Kasumi-1 (cell line): ENCODE results near the gene GOLT1B.
A peak's percentile ranks its signal among the peaks of the same experiment; 100 is the strongest.
"Not testable (repeated sequence)": the region's sequence is repeated elsewhere in the genome, so short reads cannot be mapped to it uniquely, and the experiment has no call there.

ENCODE experiments used
- DNase-seq, 2 experiments: peaks; one replicate each; lab custom pipeline; 2025; lab: John Stamatoyannopoulos, UW

The GOLT1B gene, protein sequence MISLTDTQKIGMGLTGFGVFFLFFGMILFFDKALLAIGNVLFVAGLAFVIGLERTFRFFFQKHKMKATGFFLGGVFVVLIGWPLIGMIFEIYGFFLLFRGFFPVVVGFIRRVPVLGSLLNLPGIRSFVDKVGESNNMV

GRCh38 chr12:21501258-21502163 lies at the start of gene GOLT1B, which contains the start of gene RECQL:
TSS of gene GOLT1B (plus strand) at chr12:21501789. CDS start at chr12:21501924, 135 bp downstream.
TSS of gene RECQL (minus strand) at chr12:21501635. CDS start at chr12:21499570, 2,065 bp downstream.
- DNase-seq, result peak; percentile 99

DNA sequence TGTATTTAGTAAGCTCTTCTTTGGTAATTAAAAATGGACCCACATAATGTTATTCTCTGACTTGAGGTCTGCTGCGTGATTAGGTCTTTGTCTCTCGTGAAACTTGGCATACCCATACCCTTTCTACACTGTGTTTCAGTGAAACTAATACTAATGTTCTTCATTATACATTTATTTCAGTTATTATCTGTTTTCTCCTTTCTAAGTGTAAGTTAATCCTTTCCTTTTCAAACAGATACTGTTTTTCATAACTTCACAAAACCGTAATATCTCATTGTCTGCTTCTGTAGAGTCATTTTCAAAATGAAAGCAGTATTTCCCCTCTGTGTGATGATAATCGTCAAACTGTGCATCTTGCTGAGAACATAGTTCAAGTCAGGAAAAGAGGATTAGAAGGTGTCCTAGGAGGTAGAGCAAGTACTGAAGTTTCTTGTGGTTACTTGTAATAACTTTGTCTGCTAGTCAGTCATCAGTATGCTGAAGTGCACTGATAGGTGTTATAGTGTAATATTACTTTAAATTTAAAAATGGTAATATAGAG lies 48.2 kb upstream of the GOLT1B start:
- no peak for DNase-seq

- peak; percentile 42 to 47 for DNase-seq
Observed at GRCh38 chr12:21456291-21456780, 45.3 kb upstream of the GOLT1B start.

DNA sequence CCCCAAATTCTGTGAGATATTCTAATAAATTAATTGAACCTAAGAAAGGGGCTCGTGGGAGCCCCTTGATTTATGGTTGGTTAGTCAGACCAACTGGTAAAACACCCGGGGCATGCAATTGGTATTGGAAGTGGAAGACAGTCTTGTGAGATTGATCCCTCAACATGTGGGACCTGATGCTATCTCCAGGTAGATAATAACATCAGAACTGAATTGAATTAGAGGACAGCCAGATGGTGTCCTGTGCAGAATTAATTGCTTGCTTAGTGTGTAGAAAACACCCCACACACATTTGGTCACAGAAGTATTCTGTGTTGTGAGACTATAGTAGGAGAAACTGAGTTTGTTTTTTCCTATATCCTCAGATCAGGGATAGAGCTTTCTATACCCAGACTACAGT lies 42.1 kb upstream of the GOLT1B start:
- DNase-seq, result no peak

DNA sequence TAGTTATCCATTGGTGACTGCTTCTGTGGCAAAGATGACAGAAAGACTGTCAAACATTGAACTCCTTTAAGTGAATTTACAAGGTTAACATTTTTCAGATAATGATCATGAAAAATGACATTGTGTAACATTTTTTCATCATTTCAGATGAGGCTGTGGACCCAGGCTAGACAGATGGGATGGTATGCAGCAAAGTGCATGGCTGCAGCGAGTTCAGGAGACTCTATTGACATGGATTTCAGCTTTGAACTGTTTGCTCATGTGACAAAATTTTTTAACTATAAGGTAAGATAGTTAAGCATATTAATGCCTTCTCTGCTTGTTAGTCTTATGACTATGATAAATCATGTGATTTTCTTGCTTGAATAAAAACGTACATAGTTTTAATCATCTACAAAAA lies 34.3 kb upstream of the GOLT1B start:
- not testable (repeated sequence) for DNase-seq

DNA sequence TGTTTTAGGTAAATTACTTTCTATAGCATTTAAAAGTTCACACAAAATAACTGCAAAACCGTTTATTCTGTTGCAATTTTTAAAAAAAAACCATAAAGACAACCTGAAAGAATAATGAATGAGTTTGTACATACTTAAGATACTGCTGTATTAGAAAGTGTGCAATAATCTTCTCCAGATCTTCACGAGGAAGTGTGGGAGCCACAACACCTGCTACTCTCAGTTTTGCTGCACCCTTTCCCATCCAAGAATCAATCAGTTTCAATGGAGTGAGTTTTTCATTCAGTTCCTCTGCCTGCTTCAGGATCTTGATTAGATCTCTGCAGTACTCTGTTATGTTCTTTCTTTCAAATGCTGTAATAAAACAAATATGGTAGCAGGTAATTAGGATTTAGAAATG lies 30.3 kb upstream of the GOLT1B start:
- DNase-seq, result no peak

GRCh38 chr12:21472197-21472823 lies 29.3 kb upstream of the GOLT1B start:
- no peak for DNase-seq

DNA sequence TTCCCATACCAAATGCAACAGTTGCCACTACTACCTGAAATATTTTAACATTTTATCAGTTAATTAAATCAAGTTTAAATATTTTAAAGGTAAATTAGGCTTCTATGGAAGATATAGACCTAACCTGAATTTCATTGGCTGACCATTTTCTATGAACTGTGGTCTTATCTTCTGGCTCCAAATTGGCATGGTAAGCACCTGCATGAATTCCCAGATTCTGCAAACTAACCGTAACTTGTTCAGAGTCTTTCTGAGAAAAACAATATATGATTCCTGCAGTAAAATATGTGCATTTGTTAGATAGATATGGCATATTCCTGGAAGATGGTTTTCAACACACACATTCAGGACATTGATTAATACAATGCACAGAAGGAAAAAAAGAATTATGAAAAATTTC lies 26.0 kb upstream of the GOLT1B start:
- DNase-seq, result no peak

GRCh38 chr12:21476949-21477348 lies 24.6 kb upstream of the GOLT1B start:
- DNase-seq, result no peak

DNA sequence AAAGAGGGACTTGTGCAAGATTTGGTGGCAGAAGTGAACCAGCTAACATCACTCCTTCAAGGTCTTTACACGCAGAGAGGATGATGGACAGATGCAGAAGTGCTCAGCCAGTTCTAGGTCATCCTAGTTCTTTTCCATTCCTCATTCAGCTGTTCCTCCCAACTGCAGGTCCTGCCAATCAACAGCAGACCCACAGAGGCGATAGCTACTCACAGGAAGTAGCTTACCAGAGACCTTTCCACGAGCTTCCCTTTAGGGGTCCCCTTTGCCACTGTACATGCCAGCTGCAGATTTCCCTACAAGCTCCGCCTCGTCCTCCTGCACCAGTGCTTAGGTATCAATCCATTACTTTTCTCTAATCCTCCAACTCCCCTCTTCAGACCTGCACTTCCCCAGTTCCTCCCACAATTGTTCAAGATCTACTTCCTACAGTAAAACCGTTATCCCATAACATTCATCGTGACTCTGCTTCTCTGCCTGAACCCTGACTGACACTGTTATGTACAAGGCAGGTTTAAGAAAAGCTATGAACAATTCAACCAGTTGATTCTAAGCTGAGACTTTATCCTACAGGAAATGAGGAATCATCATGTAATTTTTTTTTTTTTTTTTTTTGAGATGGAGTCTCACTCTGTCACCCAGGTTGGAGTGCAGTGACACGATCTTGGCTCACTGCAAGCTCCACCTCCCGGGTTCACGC lies 22.7 kb upstream of the GOLT1B start:
- DNase-seq, result peak; percentile 59 to 73

DNA sequence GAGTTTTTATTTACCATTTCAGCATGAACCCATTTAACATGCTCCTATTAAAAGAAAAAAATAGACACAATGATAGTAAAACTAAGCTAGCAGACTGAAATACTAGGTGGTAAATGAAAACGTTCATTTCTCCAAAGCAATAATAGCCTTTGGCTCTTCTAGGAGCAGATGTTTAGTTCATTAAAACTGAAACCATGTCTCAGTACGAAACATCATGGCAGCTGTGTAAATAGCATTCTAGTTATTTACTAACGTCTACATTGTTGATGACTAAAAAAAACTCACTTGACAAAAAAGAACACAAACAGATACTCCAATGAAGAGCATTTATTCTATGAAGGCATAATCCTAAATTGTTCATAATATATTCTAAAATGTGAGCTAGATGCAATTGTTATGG lies 18.1 kb upstream of the GOLT1B start:
- DNase-seq, result no peak

GRCh38 chr12:21485998-21486397 lies 15.6 kb upstream of the GOLT1B start:
- no peak for DNase-seq

DNA sequence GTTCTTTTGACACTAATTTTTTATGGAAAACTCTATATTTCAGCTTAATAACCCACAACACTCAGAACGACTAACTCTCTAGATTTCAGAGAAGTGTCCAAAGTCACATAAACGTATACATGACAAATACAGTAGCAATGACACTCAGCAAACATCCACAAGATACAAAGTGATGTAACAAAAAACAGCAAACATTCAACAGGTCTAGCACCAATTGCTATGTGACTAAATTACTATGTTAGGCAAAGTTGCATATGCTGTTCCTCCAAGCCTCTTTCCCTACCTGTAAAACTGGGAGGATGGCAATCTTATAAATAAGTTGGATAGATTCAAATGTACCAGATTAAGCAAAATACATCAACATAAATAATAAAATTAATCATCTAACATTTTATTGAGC lies 1.8 kb upstream of the GOLT1B start:
- no peak for DNase-seq

GRCh38 chr12:21500786-21501257 lies 767 bp upstream of the GOLT1B start:
- DNase-seq, result no peak

- DNase-seq, result peak; percentile 44 to 45
Observed at GRCh38 chr12:21502164-21502496, 541 bp downstream of the GOLT1B start.

- DNase-seq, result no peak
Observed at GRCh38 chr12:21502872-21503271, 1.3 kb downstream of the GOLT1B start.

DNA sequence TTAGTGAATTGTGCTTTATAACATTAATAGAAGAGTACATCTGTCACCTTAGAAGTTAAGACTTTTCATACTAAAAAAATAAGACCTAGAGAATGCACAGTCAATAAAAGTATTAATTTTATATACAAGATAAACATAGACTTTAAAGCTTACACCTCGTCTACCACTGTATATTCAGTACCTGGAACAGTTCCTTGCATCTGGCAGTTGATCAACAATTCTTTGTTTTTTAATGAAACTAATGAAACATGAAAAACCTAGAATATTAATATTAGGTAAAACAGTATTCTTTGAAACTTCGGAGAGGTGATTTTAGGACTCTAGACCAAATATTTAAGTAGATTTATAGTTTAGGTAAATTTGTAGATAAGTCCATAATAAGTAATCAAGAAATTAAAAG lies 4.3 kb downstream of the GOLT1B start:
- no peak for DNase-seq

- DNase-seq, result no peak
Observed at GRCh38 chr12:21507849-21508248, 6.3 kb downstream of the GOLT1B start.

DNA sequence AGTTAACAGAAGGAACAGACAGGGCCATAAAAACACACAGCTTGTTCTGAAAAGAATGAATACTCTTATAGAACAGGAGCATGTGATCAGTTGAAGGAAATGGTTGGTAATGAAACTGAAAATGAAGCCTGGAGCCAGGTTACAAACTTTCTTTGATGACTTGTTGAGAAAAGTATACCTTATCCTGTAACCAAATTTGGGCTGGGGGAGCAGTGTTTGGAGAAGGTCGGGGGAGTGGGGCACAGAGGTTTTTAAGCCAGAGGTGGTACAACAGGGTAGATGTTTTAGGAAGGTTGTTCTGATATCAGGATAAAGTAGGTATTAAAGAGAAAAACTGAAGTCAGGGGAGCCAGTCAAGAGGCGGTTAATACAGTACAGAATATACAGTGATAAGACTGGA lies 8.2 kb downstream of the GOLT1B start:
- DNase-seq, result no peak

GRCh38 chr12:21516281-21516680 lies 14.7 kb downstream of the GOLT1B start:
- no peak for DNase-seq

GRCh38 chr12:21518451-21518850 lies 16.9 kb downstream of the GOLT1B start:
- DNase-seq, result no peak

- no peak for DNase-seq
Observed at GRCh38 chr12:21521541-21521940, 20.0 kb downstream of the GOLT1B start.
